ENCODE measurements around the gene AP3B1. TPM values are rescaled to one million over a fixed set of nuclear protein-coding genes. Genes with fewer than 3 reads are reported as not detected.

AP3B1 gene
- total and polyA plus RNA-seq, 2 of the 8 experiments (the other 6 are each of a cell fraction or from before 2014, with no cell fraction given) = 45.8 to 48.3 TPM

DNA sequence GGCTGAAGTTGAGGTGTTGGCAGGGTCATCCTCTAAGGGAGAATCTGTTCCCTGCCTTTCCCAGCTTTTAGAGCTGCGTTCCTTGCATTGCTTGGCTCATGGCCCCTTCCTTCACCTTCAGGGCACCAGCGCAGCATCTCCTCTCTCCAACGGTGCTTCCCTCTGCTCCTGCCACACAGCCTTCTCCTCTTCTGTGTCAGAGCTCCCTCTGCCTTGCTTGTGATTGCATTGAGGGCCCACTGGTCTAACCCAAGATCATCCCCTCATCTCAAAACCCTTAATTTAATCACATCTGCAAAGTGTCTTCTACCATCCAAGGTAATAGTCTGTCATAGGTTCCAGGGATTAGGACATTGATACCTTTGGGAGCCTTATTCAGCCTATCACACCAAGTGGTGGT is 312.7 kb downstream of the AP3B1 start:
- Histone ChIP-seq H3K79me1 (ENCODE audit: low read depth, low read length) (no peaks in the 10 kb centered on the region), H3K36me3 (ENCODE audit: control insufficient read depth in 2 of 4, insufficient read depth in 4 of 4, low read length in 3 of 4) (no peaks in the 10 kb centered on the region; a peak in 1 of 8 replicates), H3K4me3 (ENCODE audit: extremely low read depth in 1 of 4, insufficient read depth in 2 of 4, low read depth in 3 of 4, low read length in 4 of 4) (no peak overlapping the region), H3K9me3 (ENCODE audit: insufficient read depth in 2 of 2, low read depth in 1 of 2, low read length in 1 of 2) (0 out of 4 replicates have a peak, but pooled peaks cover 0 to 3% of the 10 kb centered on the region in 2 experiments), H3K14ac (ENCODE audit: insufficient read length) (no peak overlapping the region), H2BK5ac (ENCODE audit: low read depth, low read length) (no peak overlapping the region), H2AK5ac (ENCODE audit: low read depth, low read length) (no peak overlapping the region), H3K4me1 (replicated peaks in 1 of 4; ENCODE audit: control insufficient read depth in 3 of 4, insufficient read depth in 4 of 4, low read length in 3 of 4) (peaks cover 0 to 12% (median 8%) of the 10 kb centered on the region in 4 experiments; a peak in 4 of 7 replicates), H2AFZ (ENCODE audit: low read length) (no peak overlapping the region), H3K4me2 (ENCODE audit: insufficient read depth in 1 of 2, low read depth in 2 of 2, low read length in 2 of 2) (no peak overlapping the region), H2BK12ac (ENCODE audit: low read depth, low read length) (no peak overlapping the region), H3K79me2 (ENCODE audit: control insufficient read depth in 1 of 2, insufficient read depth in 2 of 2, low read length in 2 of 2) (no peaks in the 10 kb centered on the region), H3K27me3 (replicated peaks in 1 of 4; ENCODE audit: control insufficient read depth in 3 of 4, extremely low read depth in 1 of 4, insufficient read depth in 3 of 4, low read length in 3 of 4) (no peaks in the 10 kb centered on the region; a peak in 2 of 7 replicates), H3K9ac (replicated peaks in 1 of 4; ENCODE audit: extremely low read depth in 1 of 4, low read depth in 3 of 4, low read length in 3 of 4) (no peak overlapping the region), H3K27ac (ENCODE audit: low read depth, low read length) (no peak overlapping the region), H4K20me1 (replicated peaks in 1 of 2; ENCODE audit: control insufficient read depth in 1 of 2, insufficient read depth in 2 of 2, low read length in 2 of 2) (no peaks in the 10 kb centered on the region), H4K91ac (replicated peaks; ENCODE audit: insufficient read length, low read length) (no peak overlapping the region), H2BK20ac (ENCODE audit: low read length) (no peak overlapping the region), H3K18ac (ENCODE audit: extremely low read depth, low read length) (no peak overlapping the region), H3K4ac (replicated peaks; ENCODE audit: insufficient read length, low read depth, low read length) (no peak overlapping the region), H2BK120ac (replicated peaks; ENCODE audit: low read depth, low read length) (no peak overlapping the region), H3K56ac (replicated peaks; ENCODE audit: insufficient read length, low read depth, low read length) (no peak overlapping the region), H4K8ac (ENCODE audit: extremely low read depth, insufficient read depth, low read length) (no peak overlapping the region), H4K5ac (ENCODE audit: insufficient read length, low read depth, low read length) (no peak overlapping the region), H2BK15ac (ENCODE audit: low read length) (no peak overlapping the region), H3K23me2 (ENCODE audit: low read depth, low read length) (no peaks in the 10 kb centered on the region), H3K23ac (ENCODE audit: insufficient read length) (no peak overlapping the region)
- ChIA-PET CTCF (ENCODE audit: partially characterized antibody) (interaction anchor here (0.5 to 3.1 kb wide), 5 partner anchors 10 to 764 kb away, joined by 3 to 13 read pairs (median 3); no protein-coding TSS in a partner anchor), POLR2A (ENCODE audit: partially characterized antibody) (no interaction called here)
- 85% methylated on average over 3 of the region's 3 CpGs; no CpG with 5 or more reads in 1 of the 2 experiments for WGBS, 2 experiments (ENCODE audit: extremely low coverage in 1 of 2, insufficient coverage in 1 of 2, insufficient read length in 1 of 2, insufficient replicate concordance in 2 of 2, low coverage in 1 of 2, low lambda C conversion rate in 2 of 2, missing lambda C conversion rate in 1 of 2)
- TF ChIP-seq CTCF (IDR thresholded peaks at IDR 0.05; ENCODE audit: control extremely low read depth in 1 of 3, insufficient read depth in 1 of 3, low read depth in 1 of 3, low read length in 3 of 3) (peak in 2 of 3 experiments; percentile 19 to 24; a peak in 2 of 4 replicates), SIX5 (IDR thresholded peaks at IDR 0.05; ENCODE audit: low read depth, low read length) (no peak), RAD21 (IDR thresholded peaks at IDR 0.05 in 1 of 2, conservative IDR thresholded peaks at IDR 0.05 in 1 of 2; ENCODE audit: low read depth in 2 of 2, low read length in 2 of 2) (peak; percentile 45 to 63)
- no peak for DNase-seq (ENCODE audit: low read depth in 1 of 2, low spot score in 2 of 2)
- no peak for FAIRE-seq

All from H1 (cell line).